Smooth muscle cell (in vitro differentiated cells): ENCODE measurements around the gene SCP2. TPM values are rescaled to one million over a fixed set of nuclear protein-coding genes. Genes with fewer than 3 reads are reported as not detected.

Source experiments
- DNase-seq: peaks from one replicate; lab custom pipeline; 2025; ENCODE audit not compliant: unreplicated experiment; lab: John Stamatoyannopoulos, UW
- H2AFZ ChIP-seq: fragments of 200-600 bp; sonication (generic); 2 replicates; pipeline ENCODE4 v1.6.0; 2016; ENCODE audit warnings: antibody characterized with exemption, low read depth, mild to moderate bottlenecking
- H3F3A ChIP-seq: fragments of 200-600 bp; sonication (generic); 2 replicates; pipeline ENCODE4 v1.6.0; 2017; ENCODE audit warnings: antibody characterized with exemption, low read depth
- H3K27ac ChIP-seq: fragments of 200-600 bp; sonication (generic); 2 replicates; pipeline ENCODE4 v1.5.1; 2016; ENCODE audit warnings: low read depth, mild to moderate bottlenecking
- H3K27me3 ChIP-seq: fragments of 200-600 bp; sonication (generic); 2 replicates; pipeline ENCODE4 v1.6.1; 2016; ENCODE audit warnings: low read depth, mild to moderate bottlenecking
- H3K36me3 ChIP-seq: fragments of 200-600 bp; sonication (generic); 2 replicates; pipeline ENCODE4 v1.5.1; 2016; ENCODE audit warnings: low read depth
- H3K4me1 ChIP-seq: fragments of 200-600 bp; sonication (generic); 2 replicates; pipeline ENCODE4 v1.5.1; 2016; ENCODE audit warnings: low read depth
- H3K4me2 ChIP-seq: fragments of 200-600 bp; sonication (generic); 2 replicates; pipeline ENCODE4 v1.6.0; 2016; ENCODE audit warnings: mild to moderate bottlenecking
- H3K4me3 ChIP-seq: fragments of 200-600 bp; sonication (generic); 2 replicates; pipeline ENCODE4 v1.5.1; 2016; ENCODE audit warnings: mild to moderate bottlenecking
- H3K79me2 ChIP-seq: fragments of 200-600 bp; sonication (generic); 2 replicates; pipeline ENCODE4 v1.6.0; 2016; ENCODE audit warnings: low read depth, mild to moderate bottlenecking
- H3K9ac ChIP-seq: fragments of 200-600 bp; sonication (generic); 2 replicates; pipeline ENCODE4 v1.6.0; 2016; ENCODE audit warnings: low read depth
- H3K9me3 ChIP-seq: fragments of 200-600 bp; sonication (generic); replicated peaks from 2 replicates; pipeline ENCODE4 v1.5.1; 2016; ENCODE audit warnings: low read depth
- H4K20me1 ChIP-seq: fragments of 200-600 bp; sonication (generic); 2 replicates; pipeline ENCODE4 v1.6.0; 2016; ENCODE audit warnings: low read depth
- WGBS: methylation state at CpG from one replicate; pipeline ENCODE4 v1.1.7; 2016; ENCODE audit warnings: low lambda C conversion rate; 5-methylcytosine and 5-hydroxymethylcytosine counted together
- polyA plus RNA-seq: library from polyadenylated mRNA; unstranded; fragments of >200 nt; fragmentation: Nextera tagmentation; extraction: Ambion mirVana; gene quantifications from 2 replicates; pipeline ENCODE4 v1.2.1, GENCODE V29; 2016
- total RNA-seq: library from RNA; depleted of rRNA; stranded (reverse); fragments of >200 nt; gene quantifications from 2 replicates; pipeline ENCODE4 v1.2.3, GENCODE V29; 2014
- TF ChIP-seq, protein P1 (sequence below): fragments of 200-600 bp; sonication (generic); IDR thresholded peaks from 2 replicates; pipeline ENCODE4 v1.5.1; 2017; ENCODE audit warnings: borderline replicate concordance, mild to moderate bottlenecking, antibody characterized with exemption; ENCODE audit not compliant: insufficient read depth, poor library complexity, severe bottlenecking

The SCP2 gene
- total and polyA plus RNA-seq, 2 experiments from 2014 or later: 94.8 to 120 TPM

DNA sequence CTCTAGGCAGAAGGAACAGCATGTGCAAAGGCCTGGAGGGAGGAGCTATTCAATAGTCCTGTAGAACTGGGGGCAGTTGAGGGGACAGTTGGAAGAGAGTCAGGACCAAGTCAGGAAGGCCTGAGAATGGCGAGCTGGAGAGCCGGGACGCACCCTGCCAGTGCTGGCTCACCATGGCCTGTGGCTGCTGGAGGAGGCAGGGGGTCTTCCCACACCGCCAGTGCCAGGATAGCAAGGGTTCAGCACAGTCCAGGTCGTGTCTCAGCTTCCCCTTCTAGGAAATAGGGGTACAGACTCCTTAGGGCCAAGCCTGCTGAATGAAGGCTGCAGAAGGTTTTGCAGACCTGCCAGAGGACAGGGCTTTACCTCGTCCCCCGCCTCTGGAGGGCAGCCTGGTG lies 142.2 kb downstream of the SCP2 start:
- no peaks in the 10 kb centered on the region for H3K79me2 ChIP-seq
- no peak overlapping the region for H2AFZ ChIP-seq
- WGBS: 92% methylated on average over 7 of the region's 7 CpGs
- no peaks in the 10 kb centered on the region for H3K36me3 ChIP-seq
- H3K9me3 ChIP-seq: no peaks in the 10 kb centered on the region
- H3K27me3 ChIP-seq: peaks cover 18% of the 10 kb centered on the region
- no peaks in the 10 kb centered on the region for H3K4me1 ChIP-seq
- no peaks in the 10 kb centered on the region for H3F3A ChIP-seq
- H4K20me1 ChIP-seq: no peaks in the 10 kb centered on the region
- no peak overlapping the region for H3K4me3 ChIP-seq
- no peak overlapping the region for H3K9ac ChIP-seq
- TF ChIP-seq, protein P1, sequence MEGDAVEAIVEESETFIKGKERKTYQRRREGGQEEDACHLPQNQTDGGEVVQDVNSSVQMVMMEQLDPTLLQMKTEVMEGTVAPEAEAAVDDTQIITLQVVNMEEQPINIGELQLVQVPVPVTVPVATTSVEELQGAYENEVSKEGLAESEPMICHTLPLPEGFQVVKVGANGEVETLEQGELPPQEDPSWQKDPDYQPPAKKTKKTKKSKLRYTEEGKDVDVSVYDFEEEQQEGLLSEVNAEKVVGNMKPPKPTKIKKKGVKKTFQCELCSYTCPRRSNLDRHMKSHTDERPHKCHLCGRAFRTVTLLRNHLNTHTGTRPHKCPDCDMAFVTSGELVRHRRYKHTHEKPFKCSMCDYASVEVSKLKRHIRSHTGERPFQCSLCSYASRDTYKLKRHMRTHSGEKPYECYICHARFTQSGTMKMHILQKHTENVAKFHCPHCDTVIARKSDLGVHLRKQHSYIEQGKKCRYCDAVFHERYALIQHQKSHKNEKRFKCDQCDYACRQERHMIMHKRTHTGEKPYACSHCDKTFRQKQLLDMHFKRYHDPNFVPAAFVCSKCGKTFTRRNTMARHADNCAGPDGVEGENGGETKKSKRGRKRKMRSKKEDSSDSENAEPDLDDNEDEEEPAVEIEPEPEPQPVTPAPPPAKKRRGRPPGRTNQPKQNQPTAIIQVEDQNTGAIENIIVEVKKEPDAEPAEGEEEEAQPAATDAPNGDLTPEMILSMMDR: no peak
- no peak overlapping the region for H3K4me2 ChIP-seq
- H3K27ac ChIP-seq: no peak overlapping the region
- no peak for DNase-seq

DNA sequence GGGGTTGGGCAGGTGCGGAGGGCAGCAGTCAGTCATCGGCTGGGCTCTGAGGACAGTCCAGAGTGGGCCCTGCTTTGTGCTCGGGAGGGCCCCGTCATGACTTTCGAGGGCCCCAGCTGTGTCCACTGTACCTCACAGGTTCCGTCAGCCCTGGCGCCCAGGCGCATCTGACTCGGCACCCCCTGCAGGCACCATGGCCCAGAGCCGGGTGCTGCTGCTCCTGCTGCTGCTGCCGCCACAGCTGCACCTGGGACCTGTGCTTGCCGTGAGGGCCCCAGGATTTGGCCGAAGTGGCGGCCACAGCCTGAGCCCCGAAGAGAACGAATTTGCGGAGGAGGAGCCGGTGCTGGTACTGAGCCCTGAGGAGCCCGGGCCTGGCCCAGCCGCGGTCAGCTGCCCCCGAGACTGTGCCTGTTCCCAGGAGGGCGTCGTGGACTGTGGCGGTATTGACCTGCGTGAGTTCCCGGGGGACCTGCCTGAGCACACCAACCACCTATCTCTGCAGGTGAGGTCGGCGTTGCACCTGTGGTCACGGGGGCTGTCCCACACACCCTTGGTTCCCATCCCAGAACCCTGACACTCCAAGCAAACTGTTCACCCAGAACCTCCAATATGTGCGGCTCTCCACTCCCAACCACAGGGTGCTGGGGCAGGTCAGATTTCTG lies 142.7 kb downstream of the SCP2 start:
- Histone ChIP-seq H3F3A (no peaks in the 10 kb centered on the region), H3K27me3 (peaks cover 13% of the 10 kb centered on the region), H3K27ac (no peak overlapping the region), H4K20me1 (no peaks in the 10 kb centered on the region), H3K36me3 (no peaks in the 10 kb centered on the region), H3K9me3 (no peaks in the 10 kb centered on the region), H3K4me1 (no peaks in the 10 kb centered on the region), H2AFZ (no peak overlapping the region), H3K4me3 (no peak overlapping the region), H3K9ac (no peak overlapping the region), H3K4me2 (no peak overlapping the region), H3K79me2 (no peaks in the 10 kb centered on the region)
- WGBS: 93% methylated on average over 30 of the region's 31 CpGs
- TF ChIP-seq, protein P1: no peak
- no peak for DNase-seq

DNA sequence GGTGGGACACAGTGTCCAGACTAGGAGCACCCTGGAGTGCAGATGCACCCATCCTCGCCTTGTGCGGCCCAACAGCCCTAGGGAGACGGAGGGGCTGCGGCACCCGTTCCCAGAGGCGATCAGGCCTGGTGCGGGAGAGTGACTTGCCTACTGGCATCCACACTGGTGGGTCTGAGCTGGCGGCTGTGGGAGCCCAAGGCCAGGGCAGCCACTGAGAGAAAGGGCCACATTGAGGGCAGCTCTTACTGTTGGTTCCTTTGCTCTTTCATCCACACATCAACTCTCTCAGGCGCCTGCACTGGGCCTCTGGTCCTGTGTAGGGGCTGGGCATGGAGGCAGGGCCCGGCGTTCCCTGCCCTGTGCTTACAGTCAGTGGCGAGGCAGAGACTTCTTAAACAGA lies 143.5 kb downstream of the SCP2 start:
- no peaks in the 10 kb centered on the region for H3F3A ChIP-seq
- H3K79me2 ChIP-seq: no peaks in the 10 kb centered on the region
- H3K27ac ChIP-seq: no peak overlapping the region
- peaks cover 4% of the 10 kb centered on the region for H3K27me3 ChIP-seq
- no peaks in the 10 kb centered on the region for H3K4me1 ChIP-seq
- no peaks in the 10 kb centered on the region for H3K36me3 ChIP-seq
- TF ChIP-seq, protein P1: no peak
- no peak for DNase-seq
- 96% methylated on average over 12 of the region's 12 CpGs for WGBS
- no peaks in the 10 kb centered on the region for H3K9me3 ChIP-seq
- H2AFZ ChIP-seq: no peak overlapping the region
- H3K4me3 ChIP-seq: no peak overlapping the region
- H3K4me2 ChIP-seq: no peak overlapping the region
- no peaks in the 10 kb centered on the region for H4K20me1 ChIP-seq
- no peak overlapping the region for H3K9ac ChIP-seq
